ENCODE results near the gene TUSC2.

TUSC2 gene

GRCh38 chr3:50371133-50371685 lies 43.2 kb upstream of the TUSC2 start:
- peak; percentile 36 for DNase-seq (ENCODE audit: low read depth)

GRCh38 chr3:50370594-50370993 lies 42.6 kb upstream of the TUSC2 start:
- DNase-seq (ENCODE audit: low read depth): peak; percentile 42
- peak; percentile 36 for TF ChIP-seq CTCF (IDR thresholded peaks at IDR 0.05; ENCODE audit: insufficient read depth, low read depth, low read length, missing control alignments)
- H3K4me3 ChIP-seq (ENCODE audit: low read length): no peak overlapping the region

More at GRCh38 chr3:50371133-50371685, 43.2 kb upstream of the TUSC2 start:
- H3K4me3 ChIP-seq (ENCODE audit: low read length): no peak overlapping the region
- TF ChIP-seq CTCF (IDR thresholded peaks at IDR 0.05; ENCODE audit: insufficient read depth, low read depth, low read length, missing control alignments): no peak

- no peak for TF ChIP-seq CTCF (IDR thresholded peaks at IDR 0.05; ENCODE audit: insufficient read depth, low read depth, low read length, missing control alignments)
- peak; percentile 65 for DNase-seq (ENCODE audit: low read depth)
- H3K4me3 ChIP-seq (ENCODE audit: low read length): no peak overlapping the region
Measured at GRCh38 chr3:50369012-50369670, 41.1 kb upstream of the TUSC2 start.

- no peak for TF ChIP-seq CTCF (IDR thresholded peaks at IDR 0.05; ENCODE audit: insufficient read depth, low read depth, low read length, missing control alignments)
- H3K4me3 ChIP-seq (ENCODE audit: low read length): peak overlapping the region; percentile 68
- DNase-seq (ENCODE audit: low read depth): no peak
Measured at GRCh38 chr3:50365842-50366220, 37.8 kb upstream of the TUSC2 start.

GRCh38 chr3:50365080-50365841 lies 37.2 kb upstream of the TUSC2 start:
- TF ChIP-seq CTCF (IDR thresholded peaks at IDR 0.05; ENCODE audit: insufficient read depth, low read depth, low read length, missing control alignments): no peak
- DNase-seq (ENCODE audit: low read depth): peak; percentile 95
- peak overlapping the region; percentile 68 for H3K4me3 ChIP-seq (ENCODE audit: low read length)

GRCh38 chr3:50364573-50365079 lies 36.6 kb upstream of the TUSC2 start:
- H3K4me3 ChIP-seq (ENCODE audit: low read length): peak overlapping the region; percentile 68

More at GRCh38 chr3:50364573-50365079, 36.6 kb upstream of the TUSC2 start:
- DNase-seq (ENCODE audit: low read depth): no peak
- no peak for TF ChIP-seq CTCF (IDR thresholded peaks at IDR 0.05; ENCODE audit: insufficient read depth, low read depth, low read length, missing control alignments)
